CD4-positive, alpha-beta memory T cell (primary cell): ENCODE results near the gene ALKBH2. TPM values are rescaled to one million over a fixed set of nuclear protein-coding genes. Genes with fewer than 3 reads are reported as not detected.

Source experiments
- CTCF ChIA-PET: fragments of 350-600 bp; sonication (Branson Sonifier 250); formaldehyde crosslinking; loops from one replicate; lab custom pipeline; 2021; ENCODE audit warnings: inconsistent platforms; ENCODE audit not compliant: partially characterized antibody; lab: Charles Lee
- POLR2A ChIA-PET: fragments of 350-600 bp; sonication (Branson Sonifier 250); formaldehyde crosslinking; loops from one replicate; lab custom pipeline; 2021; ENCODE audit not compliant: partially characterized antibody; lab: Charles Lee
- DNase-seq, 5 donors: peaks; one replicate each; pipeline versions ENCODE4 v3.0.0 to v3.0.0-alpha.2; 2020 to 2022; ENCODE audit warnings: mixed read lengths in 1 of 5
- H3K27ac ChIP-seq: one replicate; pipeline ENCODE4 v1.7.0; 2013; ENCODE audit warnings: low read depth, low read length
- H3K27me3 ChIP-seq: 2 replicates; pipeline ENCODE4 v1.7.0; 2013; ENCODE audit warnings: mild to moderate bottlenecking, low read length, moderate library complexity; ENCODE audit not compliant: insufficient read depth
- H3K36me3 ChIP-seq: 2 replicates; pipeline ENCODE4 v1.7.0; 2013; ENCODE audit warnings: mild to moderate bottlenecking, low read length, moderate library complexity; ENCODE audit not compliant: insufficient read depth
- H3K4me1 ChIP-seq: 2 replicates; pipeline ENCODE4 v1.7.0; 2013; ENCODE audit warnings: mild to moderate bottlenecking, low read length, moderate library complexity; ENCODE audit not compliant: insufficient read depth
- H3K4me3 ChIP-seq, 2 donors: one replicate each; pipeline ENCODE4 v1.7.0; 2013; ENCODE audit warnings: low read length in 2 of 2, mild to moderate bottlenecking in 1 of 2
- H3K9me3 ChIP-seq, 2 donors: one replicate each; pipeline ENCODE4 v1.7.0; 2013; ENCODE audit warnings: low read length in 2 of 2, control low read depth in 1 of 2; ENCODE audit not compliant: control insufficient read depth in 1 of 2
- H3K27ac Mint-ChIP-seq, 7 donors: one replicate each; pipeline ENCODE4 v1.8.0; 2020 to 2021; ENCODE audit warnings: mixed read lengths in 7 of 7, mild to moderate bottlenecking in 6 of 7, inconsistent platforms in 3 of 7, moderate library complexity in 3 of 7
- H3K27me3 Mint-ChIP-seq, 2 donors: one replicate each; pipeline ENCODE4 v1.8.0; 2020 to 2021; ENCODE audit warnings: mixed read lengths in 2 of 2
- H3K36me3 Mint-ChIP-seq, 2 donors: one replicate each; pipeline ENCODE4 v1.8.0; 2020 to 2021; ENCODE audit warnings: mixed read lengths in 2 of 2, inconsistent platforms in 1 of 2, mild to moderate bottlenecking in 1 of 2
- H3K4me1 Mint-ChIP-seq, 4 donors: one replicate each; pipeline ENCODE4 v1.8.0; 2020 to 2021; ENCODE audit warnings: mixed read lengths in 4 of 4, mild to moderate bottlenecking in 1 of 4
- H3K4me3 Mint-ChIP-seq, 8 donors: one replicate each; pipeline ENCODE4 v1.8.0; 2020 to 2021; ENCODE audit warnings: mixed read lengths in 8 of 8, mild to moderate bottlenecking in 7 of 8, moderate library complexity in 6 of 8, inconsistent platforms in 3 of 8
- H3K9me3 Mint-ChIP-seq, 8 donors: one replicate each; pipeline ENCODE4 v1.8.0; 2020 to 2021; ENCODE audit warnings: mixed read lengths in 8 of 8, mild to moderate bottlenecking in 5 of 8, inconsistent platforms in 3 of 8, moderate library complexity in 1 of 8
- intact Hi-C: fragments of 100-400 bp; cut with micrococcal nuclease; formaldehyde crosslinking; loops from one replicate; pipeline ENCODE4 v1.15.1; 2023
- polyA plus RNA-seq, 2 donors: library from polyadenylated mRNA; unstranded; fragments of 300-500 nt; fragmentation: Illumina TruSeq; gene quantifications; one replicate each; pipeline ENCODE4 v1.2.3, GENCODE V29; 2021
- total RNA-seq, 2 experiments: library from RNA; stranded (reverse); gene quantifications; one replicate each; pipeline ENCODE4 v1.2.3, GENCODE V29; 2021

The ALKBH2 gene
- total and polyA plus RNA-seq, 4 experiments from 2014 or later = 12.9 to 16.4 (median 14.7) TPM

DNA sequence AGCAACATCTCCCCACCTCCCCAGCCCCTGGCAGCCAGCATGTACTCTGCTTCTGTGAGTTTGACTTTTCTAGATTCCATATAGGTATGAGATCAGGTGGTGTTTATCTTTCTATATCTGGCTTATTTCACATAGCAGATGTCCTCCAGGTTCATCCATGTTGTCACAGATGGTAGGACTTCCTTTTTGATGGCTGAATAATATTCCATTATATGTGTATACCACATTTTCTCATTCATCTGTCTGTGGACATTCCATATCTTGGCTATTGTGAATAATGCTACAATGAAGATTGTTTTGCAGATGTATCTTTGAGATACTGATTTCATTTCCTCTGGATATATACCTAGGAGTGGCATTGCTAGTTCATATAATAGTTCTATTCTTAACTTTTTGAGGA lies 18.4 kb downstream of the ALKBH2 start:
- H3K9me3 ChIP-seq = no peaks in the 10 kb centered on the region
- H3K27me3 ChIP-seq = no peaks in the 10 kb centered on the region
- H3K36me3 Mint-ChIP-seq = peaks cover 77 to 78% of the 10 kb centered on the region in 2 donors
- DNase-seq = no peak
- H3K27ac ChIP-seq = no peak overlapping the region
- POLR2A ChIA-PET = no interaction called here
- H3K4me1 Mint-ChIP-seq = peaks cover 0 to 2% (median 0%) of the 10 kb centered on the region in 4 donors
- CTCF ChIA-PET = no interaction called here
- peaks cover 19% of the 10 kb centered on the region for H3K36me3 ChIP-seq
- no peaks in the 10 kb centered on the region for H3K4me1 ChIP-seq
- intact Hi-C loops = no loop called here
- H3K4me3 ChIP-seq = no peak overlapping the region
- peaks cover 0 to 16% (median 10%) of the 10 kb centered on the region in 8 donors for H3K9me3 Mint-ChIP-seq
- no peaks in the 10 kb centered on the region for H3K27me3 Mint-ChIP-seq
- H3K4me3 Mint-ChIP-seq = no peak overlapping the region
- H3K27ac Mint-ChIP-seq = no peak overlapping the region

DNA sequence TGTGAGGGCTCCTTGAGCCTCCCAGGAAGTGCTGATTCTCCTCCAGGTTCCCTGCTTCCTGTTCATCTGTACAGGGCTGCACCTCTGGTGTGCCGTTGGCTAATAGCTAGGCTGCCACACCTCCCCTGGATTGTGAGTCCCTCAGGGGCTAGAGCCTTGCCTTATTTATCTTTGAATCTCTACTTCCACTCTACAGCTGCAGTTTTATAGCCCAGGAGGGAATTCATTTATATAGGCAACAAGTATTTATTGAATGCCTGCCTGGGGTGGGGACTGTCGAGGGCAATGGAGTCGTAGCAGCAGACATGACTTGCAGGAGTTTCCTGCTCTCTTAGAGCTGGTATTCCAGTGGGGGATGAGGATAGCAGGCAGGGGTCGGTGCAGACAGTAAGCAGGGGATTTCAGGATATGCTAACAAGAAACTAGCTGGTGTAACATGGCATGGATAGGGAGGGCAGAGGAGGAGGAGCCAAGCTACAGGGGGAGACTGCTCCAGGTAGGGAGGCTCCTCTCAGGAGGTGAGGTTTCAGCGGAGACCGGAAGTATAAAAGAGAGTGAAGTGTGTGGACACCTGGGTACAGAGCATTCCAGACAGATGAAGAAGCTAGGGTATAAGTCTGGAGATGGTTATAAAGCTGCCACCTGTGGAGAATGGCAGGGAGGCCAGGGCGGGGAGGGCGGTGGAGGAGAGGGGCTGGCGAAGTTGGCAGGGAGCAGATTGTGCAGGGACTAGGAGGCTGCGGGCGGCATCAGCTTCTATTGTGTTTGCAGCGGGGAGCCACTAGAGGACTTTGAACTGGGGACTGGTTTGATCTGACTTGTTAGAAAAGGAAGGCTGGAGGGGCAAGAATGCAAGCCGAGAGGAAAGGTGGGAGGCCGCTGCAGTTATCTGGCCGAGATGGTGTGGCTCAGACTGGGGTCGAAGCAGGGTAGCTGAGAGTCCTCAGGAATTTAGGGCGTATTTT lies 23.7 kb downstream of the ALKBH2 start:
- Histone ChIP-seq H3K27me3 (no peaks in the 10 kb centered on the region), H3K36me3 (peaks cover 23% of the 10 kb centered on the region), H3K9me3 (no peaks in the 10 kb centered on the region), H3K27ac (no peak overlapping the region), H3K4me3 (no peak overlapping the region), H3K4me1 (no peaks in the 10 kb centered on the region)
- ChIA-PET CTCF (interaction anchor here (1.2 to 1.4 kb wide), 2 partner anchors 17 to 42 kb away, joined by 3 read pairs; no protein-coding TSS in a partner anchor), POLR2A (interaction anchor here (1.0 kb wide), 1 partner anchor 18 kb away, joined by 3 read pairs; the partner anchor contains the start of gene USP30)
- Mint-ChIP-seq H3K9me3 (no peaks in the 10 kb centered on the region), H3K27ac (peak overlapping the region in 1 of 7 donors; percentile 52), H3K4me1 (peaks cover 0 to 2% (median 0%) of the 10 kb centered on the region in 4 donors), H3K4me3 (no peak overlapping the region), H3K36me3 (peaks cover 57 to 60% of the 10 kb centered on the region in 2 donors), H3K27me3 (no peaks in the 10 kb centered on the region)
- DNase-seq = no peak
- intact Hi-C loops = no loop called here

DNA sequence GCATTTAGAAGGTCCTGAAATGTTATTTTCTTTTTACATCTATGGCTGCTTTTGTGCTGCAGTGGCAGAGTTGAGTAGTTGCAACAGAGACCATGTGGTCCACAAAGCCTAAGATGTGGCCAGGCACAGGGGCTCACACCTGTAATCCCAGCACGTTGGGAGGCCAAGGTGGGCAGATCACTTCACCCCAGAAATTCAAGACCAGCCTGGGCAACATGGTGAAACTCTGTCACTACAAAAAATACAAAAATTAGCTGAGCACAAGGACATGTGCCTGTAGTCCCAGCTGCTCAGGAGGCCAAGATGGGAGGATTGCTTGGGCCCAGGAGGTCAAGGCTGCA lies 27.4 kb downstream of the ALKBH2 start:
- Histone ChIP-seq H3K4me3 (no peak overlapping the region), H3K9me3 (no peaks in the 10 kb centered on the region), H3K27me3 (no peaks in the 10 kb centered on the region), H3K27ac (no peak overlapping the region), H3K36me3 (peaks cover 19% of the 10 kb centered on the region), H3K4me1 (no peaks in the 10 kb centered on the region)
- no peaks in the 10 kb centered on the region for H3K9me3 Mint-ChIP-seq
- H3K4me3 Mint-ChIP-seq = no peak overlapping the region
- peaks cover 2 to 6% (median 4%) of the 10 kb centered on the region in 4 donors for H3K4me1 Mint-ChIP-seq
- CTCF ChIA-PET = no interaction called here
- H3K27me3 Mint-ChIP-seq = no peaks in the 10 kb centered on the region
- intact Hi-C loops = no loop called here
- H3K27ac Mint-ChIP-seq = no peak overlapping the region
- H3K36me3 Mint-ChIP-seq = peaks cover 30 to 38% of the 10 kb centered on the region in 2 donors
- POLR2A ChIA-PET = no interaction called here
- no peak for DNase-seq

DNA sequence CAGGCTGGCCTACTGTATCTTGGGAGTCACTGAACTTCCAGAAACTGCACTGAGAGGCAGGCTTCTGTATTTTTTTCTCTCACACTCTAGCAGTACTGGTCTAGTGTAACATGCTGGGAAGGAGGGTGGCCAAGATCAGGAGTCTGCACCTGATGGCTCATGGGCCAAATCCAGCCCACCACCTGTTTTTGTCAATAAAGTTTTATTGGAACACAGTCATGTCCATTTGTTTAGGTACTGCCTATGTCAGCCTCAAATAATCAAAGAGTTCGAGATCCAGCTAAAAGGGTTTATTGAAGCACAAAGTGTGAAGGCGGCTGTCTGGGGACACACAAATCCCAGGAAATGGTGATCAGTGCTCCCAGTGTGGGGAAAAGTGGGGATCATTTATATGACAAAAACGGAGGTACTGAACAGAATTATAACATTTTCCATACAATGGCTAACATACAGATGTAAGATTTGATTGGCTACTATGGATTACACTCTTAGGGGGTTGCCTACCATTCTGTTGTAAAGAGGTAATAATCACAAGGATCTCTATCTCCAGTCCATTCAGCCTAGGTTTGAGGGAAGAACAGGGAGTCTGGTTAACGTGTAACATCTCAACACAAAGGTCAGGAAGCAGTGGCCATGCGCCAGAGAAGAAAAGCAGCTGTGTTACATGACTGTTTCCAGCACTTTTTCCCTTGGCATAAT lies 28.0 kb downstream of the ALKBH2 start:
- ChIA-PET CTCF (no interaction called here), POLR2A (no interaction called here)
- Histone ChIP-seq H3K9me3 (no peaks in the 10 kb centered on the region), H3K4me1 (no peaks in the 10 kb centered on the region), H3K27me3 (no peaks in the 10 kb centered on the region), H3K27ac (no peak overlapping the region), H3K4me3 (no peak overlapping the region), H3K36me3 (peaks cover 13% of the 10 kb centered on the region)
- Mint-ChIP-seq H3K4me3 (no peak overlapping the region), H3K9me3 (no peaks in the 10 kb centered on the region), H3K27me3 (no peaks in the 10 kb centered on the region), H3K4me1 (peaks cover 2 to 6% (median 4%) of the 10 kb centered on the region in 4 donors), H3K27ac (peak overlapping the region in 1 of 7 donors; percentile 16), H3K36me3 (peaks cover 26 to 33% of the 10 kb centered on the region in 2 donors)
- intact Hi-C loops = no loop called here
- no peak for DNase-seq

DNA sequence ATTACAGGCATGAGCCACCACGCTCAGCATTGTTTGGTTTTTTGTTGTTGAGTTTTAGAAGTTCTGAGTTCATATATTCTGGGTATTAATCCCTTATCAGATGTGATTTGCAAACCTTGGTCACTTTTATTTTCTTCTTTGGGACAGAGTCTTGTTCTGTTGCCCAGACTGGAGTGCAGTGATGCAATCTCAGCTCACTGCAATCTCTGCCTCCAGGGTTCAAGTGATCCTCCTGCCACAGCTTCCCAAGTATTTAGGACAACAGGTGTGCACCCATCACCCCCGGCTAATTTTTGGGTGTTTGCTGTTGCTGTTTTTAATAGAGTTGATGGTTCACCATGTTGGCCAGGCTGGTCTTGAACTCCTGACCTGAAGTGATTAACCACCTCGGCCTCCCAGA lies 29.1 kb downstream of the ALKBH2 start:
- no peaks in the 10 kb centered on the region for H3K27me3 ChIP-seq
- Mint-ChIP-seq H3K27ac (peak overlapping the region in 1 of 7 donors; percentile 9), H3K4me1 (peaks cover 2 to 6% (median 4%) of the 10 kb centered on the region in 4 donors), H3K36me3 (peaks cover 20 to 26% of the 10 kb centered on the region in 2 donors), H3K4me3 (no peak overlapping the region), H3K27me3 (no peaks in the 10 kb centered on the region), H3K9me3 (no peaks in the 10 kb centered on the region)
- POLR2A ChIA-PET = no interaction called here
- H3K4me3 ChIP-seq = no peak overlapping the region
- no peaks in the 10 kb centered on the region for H3K4me1 ChIP-seq
- no peaks in the 10 kb centered on the region for H3K9me3 ChIP-seq
- peaks cover 9% of the 10 kb centered on the region for H3K36me3 ChIP-seq
- DNase-seq = no peak
- no peak overlapping the region for H3K27ac ChIP-seq
- intact Hi-C loops = no loop called here
- CTCF ChIA-PET = no interaction called here

DNA sequence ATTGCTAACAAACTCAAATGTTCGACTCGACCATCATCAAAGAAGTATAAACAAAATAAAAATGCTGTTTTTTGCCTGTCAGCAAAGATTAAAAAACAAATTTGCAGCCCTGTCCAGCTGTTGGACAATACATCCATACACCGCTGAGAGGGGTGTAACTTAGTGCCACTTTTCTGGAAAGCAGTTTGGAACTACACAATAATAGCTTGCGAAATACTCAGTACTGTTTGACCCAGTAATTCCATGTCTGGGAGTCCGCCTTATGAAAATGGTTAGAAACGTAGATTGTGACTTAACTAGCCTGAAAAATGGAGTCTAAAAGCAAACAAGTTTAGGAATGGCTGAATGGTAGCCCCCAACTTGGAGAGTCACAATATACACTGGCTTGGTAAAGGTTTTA lies 34.5 kb downstream of the ALKBH2 start:
- POLR2A ChIA-PET = no interaction called here
- peaks cover 11% of the 10 kb centered on the region for H3K4me1 ChIP-seq
- DNase-seq = no peak
- no peak overlapping the region for H3K27ac ChIP-seq
- intact Hi-C loops = loop anchor here (10.0 kb wide), 1 partner anchor 1066 kb away; the partner anchor contains the start of gene IFT81
- peaks cover 4 to 11% (median 9%) of the 10 kb centered on the region in 4 donors for H3K4me1 Mint-ChIP-seq
- peaks cover 18 to 22% of the 10 kb centered on the region in 2 donors for H3K36me3 Mint-ChIP-seq
- no peaks in the 10 kb centered on the region for H3K27me3 ChIP-seq
- no peak overlapping the region for H3K4me3 ChIP-seq
- peaks cover 6% of the 10 kb centered on the region for H3K36me3 ChIP-seq
- H3K27ac Mint-ChIP-seq = no peak overlapping the region
- H3K9me3 Mint-ChIP-seq = no peaks in the 10 kb centered on the region
- CTCF ChIA-PET = no interaction called here
- H3K4me3 Mint-ChIP-seq = no peak overlapping the region
- no peaks in the 10 kb centered on the region for H3K27me3 Mint-ChIP-seq
- H3K9me3 ChIP-seq = no peaks in the 10 kb centered on the region

DNA sequence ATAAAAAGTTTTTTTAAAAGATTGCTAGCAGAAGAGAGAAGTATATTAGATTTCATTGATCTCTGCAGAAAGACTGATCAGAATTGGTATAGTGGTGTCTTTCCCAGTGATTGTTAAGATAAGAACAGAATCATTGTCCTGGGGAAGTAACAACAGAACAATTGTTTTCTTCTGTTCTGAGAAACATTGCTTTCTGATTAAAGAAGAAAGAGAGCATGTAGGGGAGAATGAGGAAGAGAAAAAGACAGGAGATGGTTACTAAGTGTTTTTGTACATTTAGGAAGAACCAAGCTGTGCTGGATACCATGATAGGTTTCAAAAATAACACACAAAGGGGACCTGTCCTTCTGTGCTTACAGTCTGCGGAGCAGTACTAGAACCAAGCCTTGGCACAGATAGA lies 35.9 kb downstream of the ALKBH2 start:
- no peaks in the 10 kb centered on the region for H3K27me3 Mint-ChIP-seq

More for the DNA sequence above, 35.9 kb downstream of the ALKBH2 start:
- POLR2A ChIA-PET = no interaction called here
- no peak overlapping the region for H3K27ac Mint-ChIP-seq
- Histone ChIP-seq H3K9me3 (no peaks in the 10 kb centered on the region), H3K27me3 (no peaks in the 10 kb centered on the region), H3K4me3 (no peak overlapping the region), H3K4me1 (peaks cover 11% of the 10 kb centered on the region), H3K27ac (no peak overlapping the region), H3K36me3 (peaks cover 6% of the 10 kb centered on the region)
- H3K36me3 Mint-ChIP-seq = peaks cover 13 to 26% of the 10 kb centered on the region in 2 donors
- no peak for DNase-seq
- intact Hi-C loops = loop anchor here (10.0 kb wide), 1 partner anchor 1067 kb away; the partner anchor contains the start of gene IFT81
- no peak overlapping the region for H3K4me3 Mint-ChIP-seq
- H3K4me1 Mint-ChIP-seq = peaks cover 6 to 15% (median 10%) of the 10 kb centered on the region in 4 donors
- no peaks in the 10 kb centered on the region for H3K9me3 Mint-ChIP-seq
- CTCF ChIA-PET = no interaction called here
